Stimulated activated CD4-positive, alpha-beta T cell treated with anti-CD3 and anti-CD28 coated beads, Interleukin-1b, Interleukin-23, amount 100 ng/mL, for 24 hours (primary cell): ENCODE measurements around the gene CLEC14A.

ENCODE experiments used
- DNase-seq, 4 experiments: peaks; one replicate each; pipeline ENCODE4 v3.0.0-alpha.2; 2020; ENCODE audit warnings: low read depth in 4 of 4, low spot score in 1 of 4

Gene CLEC14A

GRCh38 chr14:38255673-38256532 lies at the start of gene CLEC14A:
Gene CLEC14A (minus strand): TSS chr14:38256093. CDS start chr14:38256022, 71 bp downstream.
- DNase-seq, result no peak

GRCh38 chr14:38302966-38303365 lies 47.1 kb upstream of the CLEC14A start:
- DNase-seq, result no peak

- no peak for DNase-seq
These were observed 46.1 kb upstream of the CLEC14A start for GRCh38 chr14:38302034-38302433.

GRCh38 chr14:38297681-38298080 lies 41.8 kb upstream of the CLEC14A start:
- no peak for DNase-seq

- no peak for DNase-seq
These were observed 36.0 kb upstream of the CLEC14A start for GRCh38 chr14:38291681-38292467.

GRCh38 chr14:38290601-38291188 lies 34.8 kb upstream of the CLEC14A start:
- DNase-seq, result no peak

- no peak for DNase-seq
These were observed 30.6 kb upstream of the CLEC14A start for GRCh38 chr14:38286452-38286851.

- DNase-seq, result no peak
These were observed 30.1 kb upstream of the CLEC14A start for GRCh38 chr14:38285962-38286361.

GRCh38 chr14:38282936-38283335 lies 27.0 kb upstream of the CLEC14A start:
- DNase-seq, result no peak

- DNase-seq, result no peak
These were observed 24.2 kb upstream of the CLEC14A start for GRCh38 chr14:38280081-38280480.

- DNase-seq, result no peak
These were observed 23.7 kb upstream of the CLEC14A start for GRCh38 chr14:38279572-38279971.

- no peak for DNase-seq
These were observed 22.1 kb upstream of the CLEC14A start for GRCh38 chr14:38278035-38278434.

- no peak for DNase-seq
These were observed 7.0 kb upstream of the CLEC14A start for GRCh38 chr14:38262844-38263243.

- no peak for DNase-seq
These were observed 5.7 kb upstream of the CLEC14A start for GRCh38 chr14:38261620-38262019.

GRCh38 chr14:38257507-38257906 lies 1.6 kb upstream of the CLEC14A start:
- no peak for DNase-seq

GRCh38 chr14:38256533-38256840 lies 594 bp upstream of the CLEC14A start:
- DNase-seq, result no peak

GRCh38 chr14:38255408-38255672 lies 553 bp downstream of the CLEC14A start:
- no peak for DNase-seq

- DNase-seq, result no peak
These were observed 1.1 kb downstream of the CLEC14A start for GRCh38 chr14:38254571-38255407.

GRCh38 chr14:38253676-38254075 lies 2.2 kb downstream of the CLEC14A start:
- no peak for DNase-seq

GRCh38 chr14:38252066-38252710 lies 3.7 kb downstream of the CLEC14A start:
- DNase-seq, result no peak

GRCh38 chr14:38250331-38250730 lies 5.6 kb downstream of the CLEC14A start:
- DNase-seq, result no peak
